Measurements from ENCODE around the gene FAM124A. TPM values are rescaled to one million over a fixed set of nuclear protein-coding genes. Genes with fewer than 3 reads are reported as not detected.

The FAM124A gene
- total RNA-seq, 1 donor from 2014 or later: 5.7 TPM

- H3K4me3 ChIP-seq: no peak overlapping the region
- TF ChIP-seq CTCF (IDR thresholded peaks at IDR 0.05; ENCODE audit: borderline replicate concordance): no peak
- intact Hi-C loops (cut with micrococcal nuclease): no loop called here
- DNase-seq: no peak
- no peak overlapping the region for H3K27ac ChIP-seq (replicated peaks)
- no peaks in the 10 kb centered on the region for H3K9me3 ChIP-seq (replicated peaks)
- H3K4me1 ChIP-seq: no peaks in the 10 kb centered on the region
- H3K36me3 ChIP-seq: no peaks in the 10 kb centered on the region
- H3K27me3 ChIP-seq (ENCODE audit: low read depth): peaks cover 19% of the 10 kb centered on the region
Observed at GRCh38 chr13:51179432-51179971, 42.7 kb upstream of the FAM124A start.

- Histone ChIP-seq H3K27me3 (ENCODE audit: low read depth) (peaks cover 19% of the 10 kb centered on the region), H3K4me3 (no peak overlapping the region), H3K9me3 (replicated peaks) (no peaks in the 10 kb centered on the region), H3K36me3 (no peaks in the 10 kb centered on the region), H3K27ac (replicated peaks) (no peak overlapping the region), H3K4me1 (no peaks in the 10 kb centered on the region)
- intact Hi-C loops (cut with micrococcal nuclease): no loop called here
- no peak for TF ChIP-seq CTCF (IDR thresholded peaks at IDR 0.05; ENCODE audit: borderline replicate concordance)
- no peak for DNase-seq
Observed at GRCh38 chr13:51180853-51181511, 41.2 kb upstream of the FAM124A start.

- Histone ChIP-seq H3K4me3 (no peak overlapping the region), H3K27ac (replicated peaks) (no peak overlapping the region), H3K9me3 (replicated peaks) (no peaks in the 10 kb centered on the region), H3K36me3 (no peaks in the 10 kb centered on the region), H3K27me3 (ENCODE audit: low read depth) (peaks cover 19% of the 10 kb centered on the region), H3K4me1 (no peaks in the 10 kb centered on the region)
- no peak for DNase-seq
- TF ChIP-seq CTCF (IDR thresholded peaks at IDR 0.05; ENCODE audit: borderline replicate concordance): no peak
- intact Hi-C loops (cut with micrococcal nuclease): no loop called here
Observed at GRCh38 chr13:51181786-51182383, 40.3 kb upstream of the FAM124A start.

- Histone ChIP-seq H3K4me3 (no peak overlapping the region), H3K9me3 (replicated peaks) (no peaks in the 10 kb centered on the region), H3K36me3 (no peaks in the 10 kb centered on the region), H3K4me1 (no peaks in the 10 kb centered on the region), H3K27ac (replicated peaks) (no peak overlapping the region), H3K27me3 (ENCODE audit: low read depth) (no peaks in the 10 kb centered on the region)
- no peak for TF ChIP-seq CTCF (IDR thresholded peaks at IDR 0.05; ENCODE audit: borderline replicate concordance)
- DNase-seq: no peak
- intact Hi-C loops (cut with micrococcal nuclease): no loop called here
Observed at GRCh38 chr13:51191743-51192142, 30.5 kb upstream of the FAM124A start.

GRCh38 chr13:51192348-51192747 lies 29.9 kb upstream of the FAM124A start:
- Histone ChIP-seq H3K27me3 (ENCODE audit: low read depth) (no peaks in the 10 kb centered on the region), H3K9me3 (replicated peaks) (no peaks in the 10 kb centered on the region), H3K27ac (replicated peaks) (no peak overlapping the region), H3K4me1 (no peaks in the 10 kb centered on the region), H3K36me3 (no peaks in the 10 kb centered on the region), H3K4me3 (no peak overlapping the region)
- DNase-seq: no peak
- intact Hi-C loops (cut with micrococcal nuclease): no loop called here
- TF ChIP-seq CTCF (IDR thresholded peaks at IDR 0.05; ENCODE audit: borderline replicate concordance): no peak
